SH-SY5Y (cell line): ENCODE results near the gene POMP.
A peak's percentile ranks its signal among the peaks of the same experiment; 100 is the strongest.

ENCODE experiments used
- GATA2 ChIP-seq: IDR thresholded peaks from 2 replicates; pipeline ENCODE4 v1.6.1; 2011; ENCODE audit warnings: mild to moderate bottlenecking, low read depth, low read length
- GATA3 ChIP-seq: IDR thresholded peaks from 2 replicates; pipeline ENCODE4 v1.6.1; 2011; ENCODE audit warnings: low read depth, mild to moderate bottlenecking, low read length, moderate library complexity

POMP gene

GRCh38 chr13:28657784-28658538 is 969 bp upstream of the POMP start:
- TF ChIP-seq GATA3, result no peak
- 0 out of 2 replicates have a peak, but pooled peaks have one; percentile 5 for TF ChIP-seq GATA2

DNA sequence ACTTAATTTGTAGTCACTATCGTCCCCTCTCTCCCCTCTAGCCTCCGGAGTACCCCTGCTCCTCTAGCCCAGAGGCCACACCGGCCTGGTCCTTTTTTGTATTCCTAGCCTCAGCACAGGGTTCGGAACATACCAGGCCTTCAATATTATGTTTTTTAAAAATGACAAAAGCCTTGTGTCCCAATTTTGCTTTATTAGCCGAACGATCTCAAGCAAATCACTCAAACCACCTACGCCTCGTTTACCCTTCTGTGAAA is 463 bp upstream of the POMP start:
- TF ChIP-seq GATA2, result no peak
- TF ChIP-seq GATA3, result no peak

- no peak for TF ChIP-seq GATA2
- TF ChIP-seq GATA3, result no peak
Measured at GRCh38 chr13:28659621-28659970, 666 bp downstream of the POMP start.

DNA sequence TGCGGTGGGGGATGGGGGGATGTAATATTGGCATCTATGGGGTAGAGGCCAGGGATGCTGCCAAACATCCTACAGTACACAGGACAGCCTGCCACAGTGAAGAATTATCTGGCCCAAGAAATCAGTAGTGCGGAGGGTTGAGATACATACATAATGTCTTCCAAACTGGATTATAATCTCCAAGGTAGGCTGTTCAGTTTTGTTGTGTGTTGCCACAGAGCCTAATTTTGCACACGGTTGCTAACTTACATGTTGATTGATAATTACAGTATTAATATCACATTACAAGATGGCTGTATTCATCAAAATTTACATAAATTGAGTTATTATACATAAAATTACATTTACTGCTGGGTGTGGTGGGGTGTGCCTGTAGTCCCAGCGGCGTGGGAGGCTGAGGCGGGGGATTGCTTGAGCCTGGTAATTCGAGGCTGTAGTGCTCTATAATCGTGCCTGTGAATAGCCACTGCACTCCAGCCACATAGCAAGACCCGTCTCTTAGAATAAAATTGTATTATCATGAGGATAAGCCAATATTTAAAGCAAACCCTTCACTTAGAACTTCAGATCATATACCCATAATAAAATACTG is 8.1 kb downstream of the POMP start:
- TF ChIP-seq GATA3 (no peak), GATA2 (no peak)

GRCh38 chr13:28671126-28671792 is 12.3 kb downstream of the POMP start:
- TF ChIP-seq GATA3 (no peak), GATA2 (no peak)

DNA sequence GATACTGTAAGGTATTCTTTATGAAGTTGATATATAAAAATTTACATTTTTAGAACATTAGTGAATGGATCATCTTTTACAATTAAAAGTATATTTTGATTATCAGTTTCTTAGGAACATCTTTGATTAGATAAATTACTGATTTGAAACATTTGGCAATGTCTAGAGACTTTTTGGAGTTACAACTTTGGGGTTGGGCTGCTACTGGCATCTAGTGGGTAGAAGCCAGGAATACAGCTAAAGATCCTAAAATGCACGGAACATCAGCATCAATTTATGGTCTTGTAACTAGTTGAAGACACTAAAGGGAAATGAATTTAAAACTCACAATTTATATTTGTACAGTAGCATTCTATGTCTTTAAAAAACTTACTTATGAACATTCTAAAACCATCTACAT is 19.9 kb downstream of the POMP start:
- no peak for TF ChIP-seq GATA3
- no peak for TF ChIP-seq GATA2

GRCh38 chr13:28679628-28680027 is 20.7 kb downstream of the POMP start:
- TF ChIP-seq GATA2 (no peak), GATA3 (no peak)

DNA sequence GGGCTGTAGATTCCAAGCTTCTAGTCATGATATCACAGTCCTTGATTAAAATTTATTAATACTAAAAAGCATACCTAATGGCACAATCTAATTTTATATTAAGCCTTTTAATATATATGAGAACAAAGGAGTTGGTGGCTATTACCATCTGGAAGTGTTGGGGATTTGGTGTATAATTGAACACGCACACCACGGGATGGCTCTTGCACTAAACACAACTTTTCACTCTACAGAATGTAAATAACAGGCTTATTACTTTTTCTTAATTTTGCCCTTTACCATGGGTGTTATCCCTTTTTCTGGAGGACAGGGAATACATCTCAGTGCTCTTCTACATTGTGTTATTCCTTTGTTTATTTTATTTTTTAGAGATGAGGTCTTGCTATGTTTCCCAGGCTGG is 21.6 kb downstream of the POMP start:
- TF ChIP-seq GATA3 (no peak), GATA2 (no peak)

DNA sequence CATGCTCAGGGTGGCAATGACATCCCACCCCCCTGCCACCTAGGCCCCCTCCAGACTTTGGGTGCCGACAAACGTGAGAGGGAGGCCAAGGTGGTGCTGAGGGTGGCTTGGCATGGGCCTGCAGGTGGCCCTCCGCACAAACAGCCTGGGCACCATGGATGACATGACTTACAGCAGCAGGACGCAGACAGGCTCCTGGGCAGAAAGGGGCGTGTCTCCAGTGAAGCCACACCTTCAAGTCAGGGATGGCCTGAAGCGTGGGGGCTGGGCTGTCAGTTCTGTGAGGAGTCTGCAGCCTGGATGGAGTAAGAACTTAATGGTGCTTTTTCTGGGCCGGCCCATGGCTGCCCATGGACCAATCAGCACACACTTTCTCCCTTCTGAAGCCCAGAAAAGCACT is 25.3 kb downstream of the POMP start:
- TF ChIP-seq GATA2, result no peak
- no peak for TF ChIP-seq GATA3

DNA sequence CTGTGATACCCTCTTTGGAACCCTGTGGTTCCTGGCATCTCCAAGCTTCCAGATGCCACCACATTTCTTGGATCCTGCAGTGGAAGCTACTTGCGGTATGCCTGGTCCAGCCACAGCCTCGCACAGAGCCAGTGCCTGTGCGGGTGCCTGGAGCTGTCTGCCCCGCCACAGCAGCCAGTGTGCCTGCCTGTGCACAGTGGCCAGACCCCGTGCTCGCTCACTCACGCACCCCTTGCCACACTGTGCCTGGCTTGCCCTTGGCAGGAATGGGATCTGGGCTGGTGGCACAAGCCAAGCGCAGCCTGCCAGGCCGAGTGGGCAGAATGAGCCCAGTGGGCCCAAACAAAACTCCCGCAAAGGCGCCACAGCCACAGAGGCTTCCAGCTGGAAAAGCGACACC is 26.2 kb downstream of the POMP start:
- TF ChIP-seq GATA2 (no peak), GATA3 (no peak)

- no peak for TF ChIP-seq GATA2
- no peak for TF ChIP-seq GATA3
Measured at GRCh38 chr13:28685892-28686291, 27.0 kb downstream of the POMP start.

- TF ChIP-seq GATA2 (no peak), GATA3 (no peak)
Measured at GRCh38 chr13:28697441-28697840, 38.5 kb downstream of the POMP start.

GRCh38 chr13:28699246-28699645 is 40.3 kb downstream of the POMP start:
- TF ChIP-seq GATA2 (no peak), GATA3 (no peak)

DNA sequence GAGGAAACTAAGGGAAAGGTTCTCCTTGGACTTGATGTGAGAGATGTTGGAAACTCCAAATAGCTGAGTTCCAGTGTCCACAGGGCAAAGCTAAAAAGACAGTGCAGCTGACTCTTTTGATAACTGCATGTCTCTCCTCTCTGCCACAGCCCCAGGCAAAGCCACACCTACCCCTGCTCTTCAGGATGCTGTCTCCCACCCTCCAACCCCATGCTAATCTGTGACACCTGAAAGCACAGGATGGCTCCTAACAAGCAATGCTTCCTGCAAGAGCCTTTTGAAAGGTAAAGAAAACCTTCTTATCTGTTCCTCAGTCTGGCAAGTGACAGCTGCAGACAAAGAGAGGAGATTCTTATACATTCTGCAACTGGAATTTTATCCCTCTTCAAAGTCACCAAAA is 45.4 kb downstream of the POMP start:
- TF ChIP-seq GATA3 (no peak), GATA2 (no peak)

- TF ChIP-seq GATA2, result no peak
- TF ChIP-seq GATA3, result no peak
Measured at GRCh38 chr13:28704919-28705318, 46.0 kb downstream of the POMP start.
